Activated naive CD8-positive, alpha-beta T cell treated with anti-CD3 and anti-CD28 coated beads, Interleukin-2, amount 50 U/mL, for 16 hours (primary cell): ENCODE measurements around the gene KREMEN1.

ENCODE experiments used
- DNase-seq: peaks from one replicate; pipeline ENCODE4 v3.0.0-alpha.2; 2020; ENCODE audit warnings: low read depth, low spot score

Gene KREMEN1

DNA sequence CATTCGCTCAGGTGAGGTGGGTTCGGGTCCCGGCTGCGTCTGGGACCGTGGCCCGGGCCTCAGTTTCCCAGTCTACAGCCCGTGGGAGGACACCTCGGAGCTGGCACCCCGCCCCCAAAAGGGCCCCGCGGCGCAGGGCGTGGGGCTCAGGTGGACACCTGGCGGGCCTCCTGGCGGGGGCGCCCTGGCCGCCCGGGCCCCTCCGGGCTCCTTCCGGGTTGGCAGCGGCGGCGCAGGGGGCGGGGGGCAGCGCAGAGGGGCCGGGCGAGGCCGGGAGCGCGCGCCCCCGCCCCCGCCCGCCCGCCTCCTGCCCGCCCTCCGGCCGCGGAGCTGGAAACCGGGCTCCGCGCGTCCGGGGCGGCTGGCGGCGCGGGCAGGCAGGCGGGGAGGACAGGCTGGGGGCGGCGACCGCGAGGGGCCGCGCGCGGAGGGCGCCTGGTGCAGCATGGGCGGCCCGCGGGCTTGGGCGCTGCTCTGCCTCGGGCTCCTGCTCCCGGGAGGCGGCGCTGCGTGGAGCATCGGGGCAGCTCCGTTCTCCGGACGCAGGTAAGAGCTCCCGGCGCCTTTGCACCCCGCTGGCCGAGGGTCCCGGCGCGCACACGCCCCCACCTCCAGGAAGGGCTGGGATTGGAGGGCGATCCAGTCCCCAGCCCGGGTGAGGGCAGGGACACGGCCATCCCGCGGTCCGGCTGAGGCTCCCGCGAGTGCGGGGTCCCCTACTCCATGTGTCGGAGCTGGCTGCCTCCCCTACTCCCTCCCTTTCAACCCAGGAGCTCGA is 132.9 kb downstream of the KREMEN1 start, which contains the start of gene EMID1:
EMID1 (plus strand) TSS at position 303 of the 778 bp plus-strand sequence; CDS start at position 446, 143 bp downstream.
- no peak for DNase-seq

GRCh38 chr22:29206372-29207242 is 133.8 kb downstream of the KREMEN1 start:
- DNase-seq, result no peak

DNA sequence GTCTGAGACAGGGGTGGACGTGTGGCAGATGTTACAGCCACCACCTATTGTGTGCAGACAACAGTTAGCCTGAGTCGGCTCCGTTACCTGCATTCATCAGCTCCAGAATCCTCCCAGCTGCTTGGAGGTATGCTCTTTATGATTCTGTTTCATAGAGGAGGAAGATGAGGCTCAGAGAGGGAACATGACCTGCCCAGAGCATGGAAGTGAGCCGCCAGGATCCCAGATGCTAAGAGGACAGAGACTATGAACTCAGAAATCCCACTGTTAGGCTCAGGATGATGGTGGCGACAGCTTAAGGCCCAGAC is 134.4 kb downstream of the KREMEN1 start:
- no peak for DNase-seq

DNA sequence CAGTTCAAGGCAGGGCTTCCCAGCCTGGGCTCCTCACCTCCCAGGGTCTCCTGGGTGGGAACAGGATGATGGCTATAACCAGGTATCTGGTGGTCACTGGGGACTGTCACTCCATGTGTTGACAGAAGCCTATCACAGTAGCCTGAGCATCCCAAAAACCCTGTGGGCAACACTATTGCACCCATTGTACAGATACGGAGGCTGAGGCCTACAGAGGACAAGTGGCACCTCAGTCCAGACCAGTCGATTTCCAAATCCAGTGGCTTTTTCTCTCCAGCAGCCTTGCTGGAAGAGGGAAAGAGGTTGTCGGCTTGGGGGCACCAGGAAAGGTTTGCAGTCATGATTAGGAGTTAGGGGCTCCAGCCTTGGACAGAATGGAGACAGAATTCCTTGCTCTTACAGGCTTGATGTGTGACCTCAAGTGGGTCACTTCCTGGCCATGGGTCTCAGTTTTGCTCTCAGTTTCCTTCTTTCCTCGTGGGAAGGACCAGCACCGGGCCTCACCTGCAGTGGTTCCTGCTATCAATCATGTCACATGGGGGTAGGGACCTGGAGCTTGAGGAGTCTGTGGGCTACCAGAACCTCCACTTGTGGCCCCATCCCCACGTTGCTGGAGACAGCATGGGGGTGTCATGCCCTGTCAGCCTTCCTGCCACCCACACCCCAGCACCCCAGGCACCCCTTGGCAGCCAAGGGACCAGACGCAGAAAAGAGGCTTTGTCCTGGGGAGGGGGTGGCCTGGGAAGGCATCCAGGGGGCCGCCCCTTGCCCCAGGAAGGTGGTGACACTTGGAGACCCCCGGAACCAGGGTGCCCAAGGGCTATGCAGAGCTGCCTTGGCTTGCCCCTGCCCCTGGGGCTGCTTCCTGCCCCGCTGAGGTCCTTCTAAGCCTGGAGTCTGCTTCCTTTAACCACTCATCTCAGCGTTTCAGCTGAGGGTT is 135.0 kb downstream of the KREMEN1 start:
- no peak for DNase-seq

DNA sequence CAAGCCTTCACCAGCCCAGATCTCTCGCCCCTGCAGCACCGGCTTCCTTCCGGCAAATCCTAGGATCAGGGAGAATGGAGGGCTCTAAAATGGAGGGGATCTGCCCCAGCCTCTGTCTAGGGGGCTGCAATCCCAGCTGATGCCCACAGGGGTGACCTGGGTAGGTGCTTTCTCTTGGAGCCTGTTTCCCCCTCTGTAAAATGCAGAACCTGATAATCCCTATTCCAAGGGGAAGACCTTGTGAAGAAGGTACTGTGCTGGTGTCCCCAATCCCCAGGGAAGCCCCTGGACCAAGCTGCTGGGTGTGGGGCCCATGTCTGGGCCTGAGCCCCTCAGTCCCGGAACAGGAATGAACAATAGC is 135.6 kb downstream of the KREMEN1 start:
- DNase-seq, result no peak

GRCh38 chr22:29208879-29209623 is 136.2 kb downstream of the KREMEN1 start:
- no peak for DNase-seq

DNA sequence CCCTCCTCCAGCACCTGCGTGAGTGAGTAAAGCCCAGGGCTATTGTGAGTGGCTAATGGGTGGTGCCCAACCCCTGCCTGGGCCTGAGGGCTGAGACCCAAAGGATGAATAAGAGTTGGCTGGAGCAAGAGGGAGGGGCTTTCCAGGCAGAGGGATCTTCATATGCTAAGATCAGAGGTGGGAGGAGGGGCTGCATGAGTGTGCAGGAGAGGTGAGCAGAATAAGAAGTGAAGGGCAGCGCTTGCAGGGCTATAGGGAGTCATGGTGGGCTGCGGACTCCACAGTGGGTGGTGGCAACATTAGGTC is 136.7 kb downstream of the KREMEN1 start:
- no peak for DNase-seq

GRCh38 chr22:29211066-29211465 is 138.2 kb downstream of the KREMEN1 start:
- DNase-seq, result no peak

DNA sequence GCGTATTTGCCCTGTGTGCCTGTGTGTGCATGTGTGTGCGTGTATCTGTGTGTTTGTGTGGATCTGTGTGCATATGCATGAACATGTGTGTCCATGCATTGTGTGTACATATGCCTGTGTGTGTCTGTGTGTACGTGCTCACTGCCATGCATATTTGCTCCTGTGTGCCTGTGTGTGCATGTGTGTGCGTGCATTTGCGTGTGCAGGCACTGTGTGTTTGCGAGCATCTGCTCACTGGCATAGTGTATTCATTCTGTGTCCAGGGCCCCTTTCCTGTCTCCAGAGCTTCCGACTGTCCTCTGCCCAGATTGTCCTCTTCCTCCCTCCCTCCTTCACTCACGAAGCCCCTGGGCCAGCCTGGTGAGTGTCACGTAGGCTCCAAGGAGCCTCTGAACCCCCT is 138.6 kb downstream of the KREMEN1 start:
- no peak for DNase-seq

DNA sequence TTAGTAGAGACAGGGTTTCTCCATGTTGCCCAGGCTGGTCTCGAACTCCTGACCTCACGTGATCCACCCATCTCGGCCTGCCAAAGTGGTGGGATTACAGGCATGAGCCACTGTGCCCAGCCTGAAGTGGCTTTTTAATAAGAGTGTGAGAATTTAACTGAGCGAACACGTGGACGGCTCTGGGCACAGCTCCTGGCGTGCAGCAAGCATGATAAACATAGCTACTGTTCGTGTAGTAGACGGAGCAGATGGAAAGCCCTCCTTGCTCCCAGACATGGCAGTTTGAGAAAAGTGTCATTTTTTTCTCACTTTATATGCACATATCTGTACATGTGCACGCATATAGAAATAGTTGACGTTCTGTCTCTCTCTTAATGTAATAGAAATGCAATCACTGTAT is 139.9 kb downstream of the KREMEN1 start:
- DNase-seq, result no peak

GRCh38 chr22:29213493-29213892 is 140.7 kb downstream of the KREMEN1 start:
- no peak for DNase-seq

DNA sequence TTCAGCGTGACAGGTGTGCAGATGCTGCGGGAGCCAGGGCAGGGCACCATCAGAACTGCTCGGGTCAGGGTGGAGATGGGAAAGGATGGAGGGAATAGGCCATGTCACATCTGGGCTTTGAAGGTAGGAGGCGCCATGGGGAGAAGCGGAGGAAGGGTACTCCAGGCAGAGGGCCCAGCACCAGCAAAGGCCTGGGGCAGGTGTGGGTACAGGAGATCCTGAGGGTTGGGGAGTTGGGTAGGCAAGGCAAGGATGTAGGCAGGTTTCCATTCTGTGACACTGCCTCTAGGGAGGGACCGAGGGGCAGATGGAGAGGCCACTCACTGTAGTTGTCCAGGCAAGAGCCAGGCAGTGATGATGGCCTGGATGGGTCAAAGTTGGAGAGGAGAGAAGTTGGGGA is 141.4 kb downstream of the KREMEN1 start:
- DNase-seq, result no peak

GRCh38 chr22:29215012-29215860 is 142.4 kb downstream of the KREMEN1 start:
- no peak for DNase-seq

GRCh38 chr22:29216011-29216872 is 143.4 kb downstream of the KREMEN1 start:
- no peak for DNase-seq

DNA sequence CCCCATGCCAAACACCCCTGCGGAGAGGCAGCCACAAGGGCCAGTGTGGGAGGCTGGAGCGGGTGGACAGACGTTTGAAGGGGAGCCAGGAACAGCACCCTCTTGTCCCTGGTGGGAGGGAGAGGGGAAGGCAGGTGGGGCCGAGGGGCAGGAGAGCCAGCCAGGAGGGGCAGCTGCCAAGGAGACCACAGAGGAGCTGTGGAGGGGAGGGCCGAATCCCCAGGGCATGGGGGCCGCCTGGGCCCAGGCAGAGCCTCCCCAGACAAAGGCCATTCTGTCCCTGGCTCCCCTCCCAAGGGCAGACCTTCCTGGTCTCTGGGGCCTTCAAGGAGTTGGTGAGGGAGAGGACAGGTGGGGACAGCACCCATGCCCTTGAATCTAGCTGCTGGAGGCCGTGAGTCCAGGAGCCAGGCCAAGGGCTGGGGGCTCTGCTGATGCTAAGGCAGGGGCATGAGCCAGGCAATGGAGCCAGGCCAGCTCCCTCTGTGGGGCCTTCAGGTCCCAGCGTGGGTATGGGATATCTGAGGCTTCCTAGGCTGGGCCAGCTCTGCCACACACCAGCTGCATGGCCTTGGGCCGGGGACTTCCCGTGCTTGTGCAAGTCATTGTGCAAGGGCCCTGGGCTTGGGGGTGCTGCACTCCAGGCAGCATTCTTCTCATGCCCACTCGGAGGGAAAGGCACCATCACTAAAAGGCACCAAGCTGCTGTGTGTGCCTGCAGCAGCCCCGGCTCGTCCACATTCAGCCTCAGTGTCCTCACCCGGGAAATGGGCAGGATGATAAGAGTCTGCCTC is 144.2 kb downstream of the KREMEN1 start:
- DNase-seq, result no peak
